ENCODE results near the gene STARD13.

DNA sequence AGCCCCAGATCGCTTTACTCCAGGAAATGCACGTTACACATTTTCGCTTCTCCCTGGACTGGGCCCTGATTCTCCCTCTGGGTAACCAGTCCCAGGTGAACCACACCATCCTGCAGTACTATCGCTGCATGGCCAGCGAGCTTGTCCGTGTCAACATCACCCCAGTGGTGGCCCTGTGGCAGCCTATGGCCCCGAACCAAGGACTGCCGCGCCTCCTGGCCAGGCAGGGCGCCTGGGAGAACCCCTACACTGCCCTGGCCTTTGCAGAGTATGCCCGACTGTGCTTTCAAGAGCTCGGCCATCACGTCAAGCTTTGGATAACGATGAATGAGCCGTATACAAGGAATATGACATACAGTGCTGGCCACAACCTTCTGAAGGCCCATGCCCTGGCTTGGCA is 224.7 kb downstream of the STARD13 start:
- TF ChIP-seq, protein P1, sequence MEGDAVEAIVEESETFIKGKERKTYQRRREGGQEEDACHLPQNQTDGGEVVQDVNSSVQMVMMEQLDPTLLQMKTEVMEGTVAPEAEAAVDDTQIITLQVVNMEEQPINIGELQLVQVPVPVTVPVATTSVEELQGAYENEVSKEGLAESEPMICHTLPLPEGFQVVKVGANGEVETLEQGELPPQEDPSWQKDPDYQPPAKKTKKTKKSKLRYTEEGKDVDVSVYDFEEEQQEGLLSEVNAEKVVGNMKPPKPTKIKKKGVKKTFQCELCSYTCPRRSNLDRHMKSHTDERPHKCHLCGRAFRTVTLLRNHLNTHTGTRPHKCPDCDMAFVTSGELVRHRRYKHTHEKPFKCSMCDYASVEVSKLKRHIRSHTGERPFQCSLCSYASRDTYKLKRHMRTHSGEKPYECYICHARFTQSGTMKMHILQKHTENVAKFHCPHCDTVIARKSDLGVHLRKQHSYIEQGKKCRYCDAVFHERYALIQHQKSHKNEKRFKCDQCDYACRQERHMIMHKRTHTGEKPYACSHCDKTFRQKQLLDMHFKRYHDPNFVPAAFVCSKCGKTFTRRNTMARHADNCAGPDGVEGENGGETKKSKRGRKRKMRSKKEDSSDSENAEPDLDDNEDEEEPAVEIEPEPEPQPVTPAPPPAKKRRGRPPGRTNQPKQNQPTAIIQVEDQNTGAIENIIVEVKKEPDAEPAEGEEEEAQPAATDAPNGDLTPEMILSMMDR (IDR thresholded peaks at IDR 0.05) = no peak
- TF ChIP-seq EZH2 (IDR thresholded peaks at IDR 0.05) = no peak
- TF ChIP-seq EZH2phosphoT487 (IDR thresholded peaks at IDR 0.05) = no peak
